AG04449 (cell line): ENCODE results near the gene XYLT1.

ENCODE experiments used
- CTCF ChIA-PET: fragments of 350-600 bp; formaldehyde crosslinking; extraction: SDS; loops from one replicate; lab custom pipeline; 2021; ENCODE audit warnings: antibody characterized with exemption; lab: Yijun Ruan, JAX
- POLR2A ChIA-PET: fragments of 400-600, 350-600 bp; formaldehyde crosslinking; extraction: SDS; loops from one replicate; lab custom pipeline; 2020; ENCODE audit warnings: antibody characterized with exemption, inconsistent platforms; lab: Yijun Ruan, JAX
- DNase-seq: peaks from one replicate; pipeline ENCODE4 v3.0.0-alpha.2; 2010; ENCODE audit warnings: low read depth, low spot score
- H3K4me3 ChIP-seq: 2 replicates; pipeline ENCODE4 v1.5.1; 2011; ENCODE audit warnings: low read depth, mild to moderate bottlenecking, control low read depth, low read length
- TF ChIP-seq, protein P1 (sequence below): IDR thresholded peaks from one replicate; pipeline ENCODE4 v1.5.1; 2011; ENCODE audit warnings: mild to moderate bottlenecking, moderate library complexity, low read length, control low read depth, inconsistent platforms; ENCODE audit not compliant: insufficient read depth; ENCODE audit errors: missing control alignments

XYLT1 gene

DNA sequence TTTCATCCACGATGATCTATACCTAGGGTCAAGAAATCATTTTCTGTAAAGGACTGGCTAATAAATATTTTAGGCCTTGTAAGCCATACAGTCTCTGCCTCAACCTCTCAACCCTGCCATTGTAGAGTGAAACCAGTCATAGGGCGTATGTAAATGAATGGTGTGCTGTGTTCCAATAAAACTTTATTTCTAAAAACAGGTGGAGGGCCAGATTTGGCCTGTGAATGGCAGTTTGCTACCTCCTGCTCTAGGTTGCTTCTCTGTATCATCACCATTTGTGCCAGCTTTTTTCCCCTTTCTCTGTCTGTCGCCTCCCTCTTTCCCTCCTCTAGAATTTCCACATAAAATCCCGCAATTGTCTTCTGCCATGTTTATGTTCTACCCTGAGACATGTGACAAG lies 181.7 kb downstream of the XYLT1 start:
- ChIA-PET CTCF (interaction anchor here (1.1 to 1.2 kb wide), 2 partner anchors 12 to 178 kb away, joined by 3 read pairs; no protein-coding TSS in a partner anchor), POLR2A (no interaction called here)
- DNase-seq, result no peak
- no peak overlapping the region for H3K4me3 ChIP-seq
- TF ChIP-seq, protein P1, sequence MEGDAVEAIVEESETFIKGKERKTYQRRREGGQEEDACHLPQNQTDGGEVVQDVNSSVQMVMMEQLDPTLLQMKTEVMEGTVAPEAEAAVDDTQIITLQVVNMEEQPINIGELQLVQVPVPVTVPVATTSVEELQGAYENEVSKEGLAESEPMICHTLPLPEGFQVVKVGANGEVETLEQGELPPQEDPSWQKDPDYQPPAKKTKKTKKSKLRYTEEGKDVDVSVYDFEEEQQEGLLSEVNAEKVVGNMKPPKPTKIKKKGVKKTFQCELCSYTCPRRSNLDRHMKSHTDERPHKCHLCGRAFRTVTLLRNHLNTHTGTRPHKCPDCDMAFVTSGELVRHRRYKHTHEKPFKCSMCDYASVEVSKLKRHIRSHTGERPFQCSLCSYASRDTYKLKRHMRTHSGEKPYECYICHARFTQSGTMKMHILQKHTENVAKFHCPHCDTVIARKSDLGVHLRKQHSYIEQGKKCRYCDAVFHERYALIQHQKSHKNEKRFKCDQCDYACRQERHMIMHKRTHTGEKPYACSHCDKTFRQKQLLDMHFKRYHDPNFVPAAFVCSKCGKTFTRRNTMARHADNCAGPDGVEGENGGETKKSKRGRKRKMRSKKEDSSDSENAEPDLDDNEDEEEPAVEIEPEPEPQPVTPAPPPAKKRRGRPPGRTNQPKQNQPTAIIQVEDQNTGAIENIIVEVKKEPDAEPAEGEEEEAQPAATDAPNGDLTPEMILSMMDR, result no peak

DNA sequence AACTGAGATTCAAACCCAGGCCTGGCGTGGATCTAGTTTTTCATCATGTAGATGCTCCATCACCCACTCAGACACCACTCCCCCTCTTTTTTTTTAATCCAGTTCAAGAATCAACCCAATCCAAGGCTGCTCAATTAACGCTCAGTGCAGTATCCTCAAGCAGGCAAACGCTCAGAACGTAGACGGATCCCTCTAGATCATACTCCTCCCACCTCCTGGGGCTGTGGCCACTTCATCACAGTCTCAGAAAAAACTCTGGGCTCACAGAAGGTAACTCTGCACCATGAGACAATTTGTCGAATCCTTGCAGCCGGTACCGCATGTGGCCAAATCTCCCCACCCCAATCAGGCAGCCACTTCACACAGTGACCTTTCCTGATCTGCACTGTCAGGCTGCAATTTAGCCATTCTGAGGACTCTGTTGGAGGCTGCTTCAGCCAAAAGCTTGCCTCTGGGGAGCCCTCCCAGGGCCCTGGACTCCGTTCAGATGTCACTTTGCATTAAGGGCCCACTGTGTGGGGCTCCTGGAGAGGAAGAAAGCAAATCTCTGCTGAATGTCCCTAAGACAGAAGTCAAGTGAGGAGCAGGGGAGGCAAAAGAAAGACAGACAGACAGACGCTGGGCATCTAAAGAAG lies 183.5 kb downstream of the XYLT1 start:
- ChIA-PET CTCF (interaction anchor here (1.1 to 1.5 kb wide), 2 partner anchors 9 to 187 kb away, joined by 3 to 4 read pairs; no protein-coding TSS in a partner anchor), POLR2A (no interaction called here)
- no peak for DNase-seq
- H3K4me3 ChIP-seq, result no peak overlapping the region
- TF ChIP-seq, protein P1, result no peak

DNA sequence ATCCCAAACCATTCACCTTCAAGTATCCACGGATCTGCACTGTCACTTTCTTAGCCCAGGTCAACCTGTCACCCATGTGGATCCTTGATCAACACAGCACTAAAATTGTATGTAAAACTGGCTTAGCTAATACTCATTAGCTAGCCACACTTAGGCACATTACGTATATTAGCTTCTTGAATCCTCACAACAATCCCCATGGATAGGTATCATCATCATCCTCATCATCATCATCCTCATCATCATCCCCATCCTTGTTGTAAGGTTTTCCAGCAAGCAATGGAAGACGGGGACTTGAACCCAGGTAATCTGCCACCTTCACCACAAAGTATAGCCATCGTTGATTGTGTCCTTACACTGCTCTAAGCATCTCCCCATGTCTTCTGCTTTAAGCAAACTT lies 184.3 kb downstream of the XYLT1 start:
- ChIA-PET CTCF (interaction anchor here (1.5 kb wide), 1 partner anchor 187 kb away, joined by 3 read pairs; no protein-coding TSS in a partner anchor), POLR2A (no interaction called here)
- H3K4me3 ChIP-seq, result no peak overlapping the region
- TF ChIP-seq, protein P1, result no peak
- no peak for DNase-seq

DNA sequence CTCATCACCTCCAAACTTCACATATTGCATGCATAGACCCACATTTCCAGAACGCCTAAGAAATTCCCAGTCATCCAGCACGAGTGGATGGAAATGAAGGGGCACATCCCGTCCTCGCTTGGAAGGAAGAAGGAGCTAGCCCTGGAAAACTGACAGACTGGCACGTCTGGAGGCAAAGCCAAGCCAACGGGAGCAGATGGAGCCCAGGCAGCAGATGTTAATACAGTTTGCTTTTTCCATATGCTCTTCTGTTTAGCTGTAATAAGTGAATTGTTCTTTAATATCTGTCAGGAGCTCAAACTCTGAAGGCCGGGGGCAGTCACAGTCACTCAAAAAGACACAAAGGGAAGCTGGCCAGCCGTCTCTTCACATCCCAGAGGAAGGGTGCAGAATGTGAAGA lies 187.7 kb downstream of the XYLT1 start:
- TF ChIP-seq, protein P1, result no peak
- DNase-seq, result no peak
- H3K4me3 ChIP-seq, result no peak overlapping the region
- POLR2A ChIA-PET, result no interaction called here
- CTCF ChIA-PET, result interaction anchor here (0.9 kb wide), 2 partner anchors 10 to 77 kb away, joined by 3 read pairs; no protein-coding TSS in a partner anchor

DNA sequence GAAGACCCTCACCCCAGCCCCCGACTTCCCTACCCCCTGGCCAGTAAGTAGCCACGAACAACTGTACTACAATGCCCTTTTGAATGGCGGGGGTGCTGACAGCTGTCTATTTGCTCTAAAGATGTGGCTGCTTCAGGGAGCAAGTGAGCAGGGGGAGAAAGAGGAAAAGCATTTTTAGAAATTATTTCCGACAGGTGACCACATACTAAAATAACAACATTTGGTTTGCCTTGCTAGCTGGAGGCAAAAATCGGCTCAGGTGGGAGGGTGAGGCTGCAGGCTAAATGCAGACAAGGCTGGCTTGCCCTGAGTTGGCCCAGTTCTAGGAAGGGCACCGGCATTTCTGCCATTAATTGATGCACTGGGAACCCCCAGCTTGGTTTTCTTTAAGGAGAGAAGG lies 188.5 kb downstream of the XYLT1 start:
- CTCF ChIA-PET, result interaction anchor here (0.9 kb wide), 2 partner anchors 9 to 77 kb away, joined by 3 read pairs; no protein-coding TSS in a partner anchor
- TF ChIP-seq, protein P1, result no peak

DNA sequence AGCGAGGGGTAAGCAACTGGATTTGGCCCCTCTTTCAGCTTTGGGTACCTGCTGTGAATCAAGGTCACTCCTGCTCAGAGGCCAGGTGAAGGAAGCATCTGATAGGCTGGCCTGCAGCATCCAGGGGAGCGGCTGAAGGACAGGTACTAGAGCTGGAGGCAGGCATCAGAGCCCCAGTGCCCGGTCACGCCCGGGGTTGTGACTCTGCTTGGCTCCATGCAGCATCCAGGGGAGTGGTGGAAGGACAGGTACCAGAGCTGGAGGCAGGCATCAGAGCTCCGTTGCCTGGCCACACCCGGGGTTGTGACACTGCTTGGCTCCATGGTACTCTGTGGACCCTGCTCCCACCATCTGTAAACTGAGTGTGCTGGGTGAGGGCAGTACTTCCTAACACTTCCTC lies 189.7 kb downstream of the XYLT1 start:
- CTCF ChIA-PET, result interaction anchor here (1.6 kb wide), 1 partner anchor 187 kb away, joined by 3 read pairs; no protein-coding TSS in a partner anchor
- H3K4me3 ChIP-seq, result no peak overlapping the region
- DNase-seq, result no peak
- TF ChIP-seq, protein P1, result no peak
- POLR2A ChIA-PET, result no interaction called here

More for the DNA sequence above, 188.5 kb downstream of the XYLT1 start:
- H3K4me3 ChIP-seq, result no peak overlapping the region
- no peak for DNase-seq
- POLR2A ChIA-PET, result no interaction called here
